Measurements from ENCODE around the gene FRMD4B.

DNA sequence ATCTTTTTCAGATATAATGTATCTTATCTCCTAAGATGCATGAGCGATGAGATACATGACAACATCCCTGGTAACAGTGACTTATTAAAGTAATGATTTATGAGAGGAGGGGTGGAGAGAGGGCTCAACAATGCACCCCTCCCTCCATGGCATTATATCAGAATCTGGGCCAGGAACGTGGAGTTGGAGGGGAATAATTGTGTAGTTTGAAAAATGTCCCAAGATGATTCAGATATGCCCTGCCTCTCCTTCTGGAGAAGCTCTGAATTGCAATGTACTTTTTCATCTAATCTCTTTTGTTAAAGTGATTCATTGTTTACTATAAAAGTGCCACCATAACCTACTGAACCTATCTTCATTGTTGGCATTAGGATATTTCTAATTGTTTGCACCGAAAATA is 86.5 kb downstream of the FRMD4B start:
- TF ChIP-seq CTCF (IDR thresholded peaks at IDR 0.05): no peak
- TF ChIP-seq POLR2A (IDR thresholded peaks at IDR 0.05): no peak
- TF ChIP-seq POLR2AphosphoS5 (IDR thresholded peaks at IDR 0.05; ENCODE audit: insufficient read depth in 1 of 2, low read depth in 1 of 2): no peak

Measured in vagina (tissue), 2 donors.